PC-3 (cell line): ENCODE measurements around the gene HLCS. TPM values are rescaled to one million over a fixed set of nuclear protein-coding genes. Genes with fewer than 3 reads are reported as not detected.

Source experiments
- ATAC-seq: fragments of 200-7000 bp; cut with Tn5 transposase; 2 replicates; pipeline ENCODE4 v1.9.1; 2020; ENCODE audit warnings: mild to moderate bottlenecking, moderate library complexity
- BruUV-seq: library from RNA; stranded (reverse); fragments of 400-500 nt; replicated peaks from 2 replicates; lab custom pipeline; 2021; lab: Mats Ljungman, UMichigan
- CTCF ChIA-PET: fragments of 300-600 bp; sonication (Branson Sonifier 250); formaldehyde crosslinking; loops from one replicate; lab custom pipeline; 2022; ENCODE audit warnings: antibody characterized with exemption; lab: Charles Lee
- POLR2A ChIA-PET: fragments of 300-600 bp; sonication (Branson Sonifier 250); formaldehyde crosslinking; loops from one replicate; lab custom pipeline; 2022; ENCODE audit warnings: antibody characterized with exemption; ENCODE audit not compliant: unreplicated experiment; lab: Charles Lee
- DNase-seq: peaks from one replicate; pipeline ENCODE4 v3.0.0-alpha.2; 2015
- H2AFZ ChIP-seq: fragments of 300-600 bp; sonication (generic); 2 replicates; pipeline ENCODE4 v1.6.0; 2016; ENCODE audit warnings: antibody characterized with exemption, low read length
- H3F3A ChIP-seq: fragments of 300-600 bp; sonication (generic); one replicate; pipeline ENCODE4 v1.6.0; 2017; ENCODE audit warnings: antibody characterized with exemption, low read length, control low read depth, mild to moderate bottlenecking; ENCODE audit not compliant: unreplicated experiment
- H3K27ac ChIP-seq: fragments of 300-600 bp; sonication (generic); 2 replicates; pipeline ENCODE4 v1.5.1; 2016; ENCODE audit warnings: mild to moderate bottlenecking, low read length
- H3K27me3 ChIP-seq: fragments of 300-600 bp; sonication (generic); 2 replicates; pipeline ENCODE4 v1.6.1; 2016; ENCODE audit warnings: low read length, mixed read lengths
- H3K36me3 ChIP-seq: fragments of 300-600 bp; sonication (generic); 2 replicates; pipeline ENCODE4 v1.6.1; 2016; ENCODE audit warnings: low read depth, mixed run types, low read length, mixed read lengths
- H3K4me1 ChIP-seq: fragments of 300-600 bp; sonication (generic); 2 replicates; pipeline ENCODE4 v1.5.1; 2016; ENCODE audit warnings: low read length; ENCODE audit not compliant: insufficient read depth
- H3K4me2 ChIP-seq: fragments of 300-600 bp; sonication (generic); 2 replicates; pipeline ENCODE4 v1.6.0; 2016; ENCODE audit warnings: low read length
- H3K4me3 ChIP-seq: fragments of 300-600 bp; sonication (generic); 2 replicates; pipeline ENCODE4 v1.5.1; 2016; ENCODE audit warnings: mild to moderate bottlenecking, low read length, mixed read lengths
- H3K79me2 ChIP-seq: fragments of 300-600 bp; sonication (generic); 2 replicates; pipeline ENCODE4 v1.6.1; 2017; ENCODE audit warnings: low read length, mixed read lengths
- H3K9ac ChIP-seq: fragments of 300-600 bp; sonication (generic); 2 replicates; pipeline ENCODE4 v1.6.0; 2016; ENCODE audit warnings: mild to moderate bottlenecking, low read length
- H3K9me2 ChIP-seq: fragments of 300-600 bp; sonication (generic); replicated peaks from 2 replicates; pipeline ENCODE4 v1.6.1; 2016; ENCODE audit warnings: mixed run types, low read length, mixed read lengths
- H3K9me3 ChIP-seq: fragments of 300-600 bp; sonication (generic); 2 replicates; pipeline ENCODE4 v1.6.1; 2016; ENCODE audit warnings: low read length, mixed read lengths
- H4K20me1 ChIP-seq: fragments of 300-600 bp; sonication (generic); 2 replicates; pipeline ENCODE4 v1.6.1; 2016; ENCODE audit warnings: low read length, mixed read lengths
- CTCF ChIP-seq: fragments of 300-600 bp; sonication (generic); conservative IDR thresholded peaks from 2 replicates; pipeline ENCODE4 v1.5.1; 2017; ENCODE audit warnings: antibody characterized with exemption, low read depth, mild to moderate bottlenecking, low read length
- EZH2 ChIP-seq: fragments of 300-600 bp; sonication (generic); IDR thresholded peaks from one replicate; pipeline ENCODE4 v1.6.1; 2017; ENCODE audit warnings: antibody characterized with exemption, mild to moderate bottlenecking, low read length; ENCODE audit not compliant: unreplicated experiment
- EZH2phosphoT487 ChIP-seq: fragments of 300-600 bp; sonication (generic); IDR thresholded peaks from 2 replicates; pipeline ENCODE4 v1.6.1; 2018; ENCODE audit warnings: mild to moderate bottlenecking, antibody characterized with exemption, low read length, borderline replicate concordance
- intact Hi-C: fragments of 100-400 bp; cut with micrococcal nuclease; formaldehyde crosslinking; loops from 2 replicates; pipeline ENCODE4 v1.9.0; 2023
- total RNA-seq: library from RNA; depleted of rRNA; stranded (reverse); fragments of >200 nt; gene quantifications from 2 replicates; pipeline ENCODE4 v1.2.3, GENCODE V29; 2014

Gene HLCS
- total RNA-seq, 1 experiment from 2014 or later = 44.1 TPM

DNA sequence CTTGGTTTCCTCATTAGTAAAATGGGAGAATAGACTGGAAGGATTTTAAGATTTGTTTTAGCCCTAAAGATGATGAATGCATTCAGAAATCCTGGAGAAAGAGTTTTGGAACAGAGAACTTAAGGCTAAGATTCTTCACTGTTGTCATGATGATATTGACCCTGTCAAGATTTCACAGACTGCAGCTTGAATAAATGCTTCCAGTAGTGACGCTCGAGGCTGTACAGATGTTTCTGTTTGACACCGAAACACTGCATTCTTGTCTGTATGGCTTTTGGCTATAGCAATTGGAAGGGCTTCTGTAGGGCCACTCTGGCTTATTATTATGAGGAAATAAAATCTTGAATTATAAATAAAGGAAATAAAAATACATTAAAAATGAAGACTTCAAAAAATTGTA lies 241.8 kb downstream of the HLCS start:
- Histone ChIP-seq H3K9me2 (no peaks in the 10 kb centered on the region), H2AFZ (no peak overlapping the region), H3K79me2 (0 out of 2 replicates have a peak, but pooled peaks cover 7% of the 10 kb centered on the region), H3K27me3 (no peaks in the 10 kb centered on the region), H3K9ac (no peak overlapping the region), H3K4me1 (peaks cover under 1% of the 10 kb centered on the region; the same call in 1 of the 2 replicates), H4K20me1 (no peaks in the 10 kb centered on the region), H3K36me3 (peaks cover 48% of the 10 kb centered on the region), H3K27ac (no peak overlapping the region), H3K9me3 (no peaks in the 10 kb centered on the region), H3K4me3 (no peak overlapping the region), H3F3A (no peaks in the 10 kb centered on the region), H3K4me2 (no peak overlapping the region)
- BruUV-seq = no TSS peak
- TF ChIP-seq EZH2 (no peak), EZH2phosphoT487 (no peak), CTCF (no peak)
- ChIA-PET POLR2A (no interaction called here), CTCF (no interaction called here)
- ATAC-seq (no peak), DNase-seq (no peak)
- intact Hi-C loops = no loop called here

DNA sequence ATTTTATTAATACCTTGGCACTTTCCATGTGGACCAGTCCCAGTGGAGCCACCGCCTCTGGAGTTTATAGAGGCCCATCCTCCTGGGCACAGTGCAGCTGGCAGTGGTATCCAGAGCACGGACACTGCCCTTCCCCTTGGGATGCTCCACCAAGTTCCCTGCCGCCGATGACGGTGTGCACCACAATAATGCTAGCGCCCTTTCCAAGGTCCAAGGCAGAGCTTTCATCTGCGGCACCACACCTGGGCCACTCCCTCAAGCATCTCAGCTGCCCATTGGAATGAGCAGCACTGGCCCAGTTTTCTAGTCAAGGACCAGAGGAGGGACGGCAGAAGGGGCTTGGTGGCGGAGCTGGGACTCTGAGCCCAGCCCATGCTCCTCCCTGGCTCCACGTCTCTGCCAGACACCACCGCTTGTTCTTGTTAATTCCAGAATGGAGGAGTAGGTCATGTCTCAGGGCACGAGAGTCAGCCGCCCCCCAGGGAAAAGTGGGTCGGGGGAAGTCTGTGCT lies 243.0 kb downstream of the HLCS start:
- no peak overlapping the region for H3K4me3 ChIP-seq
- no peaks in the 10 kb centered on the region for H3F3A ChIP-seq
- no peaks in the 10 kb centered on the region for H3K9me2 ChIP-seq
- no peak overlapping the region for H3K9ac ChIP-seq
- H2AFZ ChIP-seq = no peak overlapping the region
- BruUV-seq = no TSS peak
- H3K27ac ChIP-seq = no peak overlapping the region
- H3K4me1 ChIP-seq = peaks cover 13% of the 10 kb centered on the region
- no peak for DNase-seq
- intact Hi-C loops = no loop called here
- TF ChIP-seq EZH2 (no peak), EZH2phosphoT487 (no peak), CTCF (no peak)
- ChIA-PET POLR2A (interaction anchor here (0.6 kb wide), 1 partner anchor 21 kb away, joined by 6 read pairs; no protein-coding TSS in a partner anchor), CTCF (no interaction called here)
- no peaks in the 10 kb centered on the region for H4K20me1 ChIP-seq
- H3K4me2 ChIP-seq = no peak overlapping the region
- H3K27me3 ChIP-seq = no peaks in the 10 kb centered on the region
- H3K79me2 ChIP-seq = peaks cover 12% of the 10 kb centered on the region; the same call in 1 of the 2 replicates
- no peaks in the 10 kb centered on the region for H3K9me3 ChIP-seq
- peaks cover 47% of the 10 kb centered on the region for H3K36me3 ChIP-seq
- ATAC-seq = no peak
